ENCODE measurements around the gene HGS. TPM values are rescaled to one million over a fixed set of nuclear protein-coding genes. Genes with fewer than 3 reads are reported as not detected.
"Not testable (repeated sequence)": the region's sequence is repeated elsewhere in the genome, so short reads cannot be mapped to it uniquely, and the experiment has no call there.

The HGS gene
- total and polyA plus RNA-seq, 2 of the 13 experiments (the other 11 are each of a cell fraction or from before 2014, with no cell fraction given): 73.3 to 78.1 TPM

DNA sequence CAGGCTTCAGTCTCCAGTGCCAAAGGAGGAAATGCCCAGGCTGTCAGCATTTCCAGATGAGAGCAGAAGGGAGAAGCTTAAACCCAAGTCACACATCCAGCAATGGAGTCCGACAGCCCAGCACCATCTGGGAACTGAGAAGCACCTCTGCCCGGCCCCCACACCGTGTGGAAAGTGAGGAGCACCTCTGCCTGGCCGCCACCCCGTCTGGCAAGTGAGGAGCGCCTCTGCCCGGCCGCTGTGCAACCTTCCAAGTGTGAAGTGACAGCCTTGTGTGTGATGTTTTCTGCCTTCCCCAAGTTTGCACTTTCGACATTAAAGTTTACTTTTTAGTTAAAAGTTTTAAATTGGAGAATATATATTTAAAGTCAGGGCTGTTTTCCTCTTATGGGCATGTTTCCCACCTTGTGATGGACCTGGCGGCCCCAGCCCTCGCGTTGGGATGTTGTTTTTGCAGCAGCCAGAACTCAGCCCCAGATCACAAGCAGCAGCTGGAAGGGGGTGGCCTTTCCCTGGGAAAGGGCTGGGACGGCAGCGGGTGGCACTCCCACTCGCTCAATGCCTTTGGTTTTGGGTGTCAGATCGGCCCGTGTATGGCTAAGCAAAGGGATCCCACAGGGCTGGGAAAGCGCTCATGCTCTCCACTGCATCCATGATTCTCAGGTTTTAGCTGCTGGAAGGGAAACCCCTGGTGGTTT, 10.1 kb upstream of the HGS start:
- Histone ChIP-seq H3K27ac (ENCODE audit: extremely low read length, insufficient read depth, low read length) (no peak overlapping the region), H4K20me1 (ENCODE audit: insufficient read depth, low read length) (no peaks in the 10 kb centered on the region), H3K79me2 (ENCODE audit: insufficient read depth, low read length) (peaks cover under 1% of the 10 kb centered on the region), H3K4me1 (ENCODE audit: insufficient read depth, low read length) (0 out of 2 replicates have a peak, but pooled peaks cover 7% of the 10 kb centered on the region), H3K4me3 (replicated peaks in 1 of 3; ENCODE audit: insufficient read depth in 1 of 3, low read depth in 2 of 3, low read length in 3 of 3) (no peak overlapping the region), H3K36me3 (replicated peaks in 1 of 2; ENCODE audit: control insufficient read depth in 1 of 2, insufficient read depth in 2 of 2, low read length in 2 of 2) (peaks cover 32 to 49% of the 10 kb centered on the region in 2 experiments), H3K27me3 (ENCODE audit: control insufficient read depth in 1 of 2, insufficient read depth in 2 of 2, low read length in 2 of 2) (no peaks in the 10 kb centered on the region), H3K9ac (ENCODE audit: insufficient read depth, low read depth, low read length) (no peak overlapping the region), H3K4me2 (ENCODE audit: low read depth, low read length) (no peak overlapping the region), H3K9me3 (ENCODE audit: low read length) (no peaks in the 10 kb centered on the region), H2AFZ (ENCODE audit: low read length) (no peak overlapping the region)
- FAIRE-seq (no peak), DNase-seq (ENCODE audit: low spot score) (no peak), ATAC-seq (no peak)
- CTCF ChIA-PET (ENCODE audit: low intra/inter-chr PET ratio, low total read pairs): no interaction called here
- POLR2A ChIA-PET: interaction anchor here (2.1 to 3.9 kb wide), 3 partner anchors 10 to 29 kb away, joined by 8 to 26 read pairs (median 13); partner anchors contain the start of genes ARL16, HGS and MRPL12
- intact Hi-C loops (cut with micrococcal nuclease; ENCODE audit: unreplicated experiment): no loop called here
- no peak for TF ChIP-seq XRCC5 (optimal IDR thresholded peaks at IDR 0.05; ENCODE audit: low read length)
- TF ChIP-seq ZNF549 (CRISPR knock-in tag; IDR thresholded peaks at IDR 0.05): no peak
- no peak for TF ChIP-seq SMAD9 (CRISPR knock-in tag; IDR thresholded peaks at IDR 0.05)
- peak; percentile 38; the same call in 1 of the 2 replicates for TF ChIP-seq RBFOX2 (IDR thresholded peaks at IDR 0.05; ENCODE audit: low read depth, low read length)
- no peak for TF ChIP-seq SRY (CRISPR knock-in tag; IDR thresholded peaks at IDR 0.05)
- TF ChIP-seq SMAD3 (CRISPR knock-in tag; IDR thresholded peaks at IDR 0.05): no peak
- peak; percentile 78 for TF ChIP-seq AGO2 (optimal IDR thresholded peaks at IDR 0.05; ENCODE audit: low read depth, low read length)
- TSS peak; percentile 29 for BruUV-seq (replicated peaks)
- in situ Hi-C loops (cut with HindIII; ENCODE audit: extremely low pct_ligation_motif_present, low pct_unique_long_range_greater_than_20kb): no loop called here
- WGBS (ENCODE audit: low lambda C conversion rate): 96% methylated on average over 16 of the region's 18 CpGs

DNA sequence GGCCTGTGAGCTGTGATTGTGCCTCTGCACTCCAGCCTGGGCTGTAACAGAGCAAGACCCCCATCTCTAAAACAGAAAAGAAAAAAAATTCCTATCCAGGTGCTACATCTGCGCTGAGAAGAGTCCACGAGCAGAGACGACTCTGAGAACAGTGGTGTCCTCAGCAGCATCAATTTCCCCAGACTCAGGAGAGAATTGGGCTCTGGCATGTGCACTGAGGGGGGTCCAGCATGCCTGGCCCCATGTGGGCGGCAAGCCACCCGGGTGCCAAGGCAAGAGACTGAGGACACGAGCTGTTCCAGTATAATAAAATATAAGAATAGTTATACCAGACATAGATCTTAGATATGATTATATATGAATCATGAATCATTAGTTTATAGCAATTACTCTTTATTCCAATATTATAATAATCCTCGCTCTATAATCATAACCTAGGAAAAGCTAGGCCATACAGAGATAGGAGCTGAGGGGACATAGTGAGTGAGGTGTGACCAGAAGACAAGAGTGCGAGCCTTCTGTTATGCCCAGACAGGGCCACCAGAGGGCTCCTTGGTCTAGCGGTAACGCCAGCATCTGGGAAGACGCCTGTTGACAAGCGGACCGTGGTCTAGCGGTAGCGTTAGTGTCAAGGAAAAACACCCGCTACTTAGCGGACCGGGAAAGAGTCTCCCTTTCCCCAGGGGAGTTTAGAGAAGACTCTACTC, 8.1 kb upstream of the HGS start:
- BruUV-seq (replicated peaks); H3K4me2 ChIP-seq (ENCODE audit: low read depth, low read length); intact Hi-C loops (cut with micrococcal nuclease; ENCODE audit: unreplicated experiment); H3K9ac ChIP-seq (ENCODE audit: insufficient read depth, low read depth, low read length); DNase-seq (ENCODE audit: low spot score); CTCF ChIA-PET (ENCODE audit: low intra/inter-chr PET ratio, low total read pairs); in situ Hi-C loops (cut with HindIII; ENCODE audit: extremely low pct_ligation_motif_present, low pct_unique_long_range_greater_than_20kb); H3K79me2 ChIP-seq (ENCODE audit: insufficient read depth, low read length); H2AFZ ChIP-seq (ENCODE audit: low read length); H3K9me3 ChIP-seq (ENCODE audit: low read length); H3K27me3 ChIP-seq (ENCODE audit: control insufficient read depth in 1 of 2, insufficient read depth in 2 of 2, low read length in 2 of 2); H4K20me1 ChIP-seq (ENCODE audit: insufficient read depth, low read length); H3K4me3 ChIP-seq (replicated peaks in 1 of 3; ENCODE audit: insufficient read depth in 1 of 3, low read depth in 2 of 3, low read length in 3 of 3); H3K27ac ChIP-seq (ENCODE audit: extremely low read length, insufficient read depth, low read length): not testable (repeated sequence)
- ATAC-seq: peak; percentile 14; the same call in 1 of the 3 replicates
- peaks cover 24 to 32% of the 10 kb centered on the region in 2 experiments; a peak in 4 of 5 replicates for H3K36me3 ChIP-seq (replicated peaks in 1 of 2; ENCODE audit: control insufficient read depth in 1 of 2, insufficient read depth in 2 of 2, low read length in 2 of 2)
- WGBS (ENCODE audit: low lambda C conversion rate): 38% methylated on average over 18 of the region's 18 CpGs
- peaks cover 21% of the 10 kb centered on the region for H3K4me1 ChIP-seq (ENCODE audit: insufficient read depth, low read length)
- POLR2A ChIA-PET: interaction anchor here (1.0 to 3.8 kb wide), 4 partner anchors 9 to 37 kb away, joined by 3 to 13 read pairs (median 6); partner anchors contain the start of genes CCDC137, MRPL12, OXLD1 and SLC25A10
- FAIRE-seq: peak; percentile 42
- TF ChIP-seq, protein P1, sequence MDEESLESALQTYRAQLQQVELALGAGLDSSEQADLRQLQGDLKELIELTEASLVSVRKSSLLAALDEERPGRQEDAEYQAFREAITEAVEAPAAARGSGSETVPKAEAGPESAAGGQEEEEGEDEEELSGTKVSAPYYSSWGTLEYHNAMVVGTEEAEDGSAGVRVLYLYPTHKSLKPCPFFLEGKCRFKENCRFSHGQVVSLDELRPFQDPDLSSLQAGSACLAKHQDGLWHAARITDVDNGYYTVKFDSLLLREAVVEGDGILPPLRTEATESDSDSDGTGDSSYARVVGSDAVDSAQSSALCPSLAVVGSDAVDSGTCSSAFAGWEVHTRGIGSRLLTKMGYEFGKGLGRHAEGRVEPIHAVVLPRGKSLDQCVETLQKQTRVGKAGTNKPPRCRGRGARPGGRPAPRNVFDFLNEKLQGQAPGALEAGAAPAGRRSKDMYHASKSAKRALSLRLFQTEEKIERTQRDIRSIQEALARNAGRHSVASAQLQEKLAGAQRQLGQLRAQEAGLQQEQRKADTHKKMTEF (CRISPR knock-in tag; IDR thresholded peaks at IDR 0.05): peak; percentile 55; the same call in 1 of the 2 replicates
- TF ChIP-seq KAT7 (CRISPR knock-in tag; IDR thresholded peaks at IDR 0.05; ENCODE audit: borderline replicate concordance): peak; percentile 37; the same call in 1 of the 2 replicates
- TF ChIP-seq, protein P2, sequence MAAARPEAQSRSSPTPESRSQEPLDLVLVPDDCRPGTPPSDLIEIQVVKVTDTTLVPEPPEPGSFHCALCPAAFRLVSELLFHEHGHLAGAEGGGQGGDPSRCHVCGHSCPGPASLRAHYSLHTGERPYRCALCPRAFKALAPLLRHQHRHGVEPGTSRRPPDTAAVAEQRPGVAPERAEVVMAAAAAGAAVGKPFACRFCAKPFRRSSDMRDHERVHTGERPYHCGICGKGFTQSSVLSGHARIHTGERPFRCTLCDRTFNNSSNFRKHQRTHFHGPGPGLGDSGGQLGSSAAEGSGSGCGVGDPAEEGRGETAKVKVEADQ (CRISPR knock-in tag; IDR thresholded peaks at IDR 0.05; ENCODE audit: borderline replicate concordance): 0 out of 2 replicates have a peak, but pooled peaks have one; percentile 22
- TF ChIP-seq, protein P3, sequence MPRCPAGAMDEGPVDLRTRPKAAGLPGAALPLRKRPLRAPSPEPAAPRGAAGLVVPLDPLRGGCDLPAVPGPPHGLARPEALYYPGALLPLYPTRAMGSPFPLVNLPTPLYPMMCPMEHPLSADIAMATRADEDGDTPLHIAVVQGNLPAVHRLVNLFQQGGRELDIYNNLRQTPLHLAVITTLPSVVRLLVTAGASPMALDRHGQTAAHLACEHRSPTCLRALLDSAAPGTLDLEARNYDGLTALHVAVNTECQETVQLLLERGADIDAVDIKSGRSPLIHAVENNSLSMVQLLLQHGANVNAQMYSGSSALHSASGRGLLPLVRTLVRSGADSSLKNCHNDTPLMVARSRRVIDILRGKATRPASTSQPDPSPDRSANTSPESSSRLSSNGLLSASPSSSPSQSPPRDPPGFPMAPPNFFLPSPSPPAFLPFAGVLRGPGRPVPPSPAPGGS (CRISPR knock-in tag; IDR thresholded peaks at IDR 0.05): 0 out of 2 replicates have a peak, but pooled peaks have one; percentile 24
